Right lobe of liver (tissue), 4 donors: ENCODE data around the gene ANKRD11.
"Not testable (repeated sequence)": the region's sequence is repeated elsewhere in the genome, so short reads cannot be mapped to it uniquely, and the experiment has no call there.

ENCODE experiments used
- CTCF ChIP-seq, 4 donors: fragments of 200-600 bp in 3 of 4; fragments of 450-650 bp in 1 of 4; IDR thresholded peaks; one replicate each; pipeline versions ENCODE4 v1.5.1 to v1.8.0; 2016 to 2022; ENCODE audit warnings: antibody characterized with exemption in 4 of 4, mild to moderate bottlenecking in 2 of 4
- POLR2A ChIP-seq: fragments of 450-650 bp; IDR thresholded peaks from one replicate; pipeline ENCODE4 v1.6.1; 2017; ENCODE audit warnings: antibody characterized with exemption, mild to moderate bottlenecking
- donor health status: DM: no; HTN: no; CAD: no.
- donor health status: DM: no; HTN: no; CAD: no.
- donor health status: DM: no; HTN: yes; CAD: no.

GRCh38 chr16:89462639-89463038 is 27.7 kb downstream of the ANKRD11 start:
- not testable (repeated sequence) for TF ChIP-seq CTCF (IDR thresholded peaks at IDR 0.05); POLR2A
